A549 (cell line): ENCODE measurements around the gene HMBS. TPM values are rescaled to one million over a fixed set of nuclear protein-coding genes. Genes with fewer than 3 reads are reported as not detected.
A peak's percentile ranks its signal among the peaks of the same experiment; 100 is the strongest.
"Not testable (repeated sequence)": the region's sequence is repeated elsewhere in the genome, so short reads cannot be mapped to it uniquely, and the experiment has no call there.

Experiments
- ATAC-seq, 2 experiments: fragments of 200-7000 bp in 1 of 2; fragments of >200 bp in 1 of 2; cut with Nextera tagmentation in 1 of 2; cut with Tn5 transposase in 1 of 2; 3 replicates each; pipeline versions ENCODE4 v1.8.0 to v1.9.1; 2018 to 2020; ENCODE audit warnings: mild to moderate bottlenecking in 1 of 2, moderate library complexity in 1 of 2
- CTCF ChIA-PET: fragments of 300-600 bp; sonication (Branson Sonifier 250); formaldehyde crosslinking; extraction: SDS; loops from one replicate; lab custom pipeline; 2021; ENCODE audit warnings: antibody characterized with exemption, inconsistent platforms; lab: Yijun Ruan, JAX
- POLR2A ChIA-PET: fragments of 350-600 bp; formaldehyde crosslinking; extraction: SDS; loops from one replicate; lab custom pipeline; 2021; ENCODE audit warnings: antibody characterized with exemption, inconsistent platforms; lab: Yijun Ruan, JAX
- DNase-seq, 2 experiments: peaks; one replicate each; pipeline versions ENCODE4 v3.0.0 to v3.0.0-alpha.2; 2011 to 2016; ENCODE audit warnings: low read depth in 1 of 2, low spot score in 1 of 2
- FAIRE-seq: peaks from 2 replicates; lab custom pipeline; 2011; peaks lifted over from hg19 to GRCh38; lab: Jason Lieb, UNC
- H3K27ac ChIP-seq, 2 experiments: fragments of >200 bp; sonication (Bioruptor Twin); formaldehyde crosslinking; 3 replicates each; pipeline ENCODE4 v1.5.1; 2016 to 2017
- H3K4me1 ChIP-seq: fragments of >200 bp; sonication (Bioruptor Twin); formaldehyde crosslinking; 3 replicates; pipeline ENCODE4 v1.6.1; 2016
- H3K4me2 ChIP-seq: fragments of >200 bp; sonication (Bioruptor Twin); formaldehyde crosslinking; 3 replicates; pipeline ENCODE4 v1.6.1; 2016
- H3K4me3 ChIP-seq: fragments of >200 bp; sonication (Bioruptor Twin); formaldehyde crosslinking; 3 replicates; pipeline ENCODE4 v1.5.1; 2016
- H3K9me3 ChIP-seq: fragments of >200 bp; sonication (Bioruptor Twin); formaldehyde crosslinking; 3 replicates; pipeline ENCODE4 v1.6.1; 2016
- CHD4 ChIP-seq: fragments of 200-600 bp; sonication (generic); IDR thresholded peaks from 2 replicates; pipeline ENCODE4 v1.6.1; 2016; ENCODE audit warnings: antibody characterized with exemption, mild to moderate bottlenecking, borderline replicate concordance
- ESRRA ChIP-seq: fragments of 150-350 bp; IDR thresholded peaks from 2 replicates; pipeline ENCODE4 v1.6.1; 2014; ENCODE audit warnings: mild to moderate bottlenecking, low read length, borderline replicate concordance
- GATA3 ChIP-seq: IDR thresholded peaks from 2 replicates; pipeline ENCODE4 v1.6.1; 2012; ENCODE audit warnings: borderline replicate concordance
- JUN ChIP-seq, 2 experiments: fragments of >200 bp; sonication (Bioruptor Twin); formaldehyde crosslinking; IDR thresholded peaks; 2 replicates in 1 of 2; 3 replicates in 1 of 2; pipeline ENCODE4 v1.6.1; 2016 to 2017
- KDM5A ChIP-seq: fragments of 200-600 bp; sonication (generic); IDR thresholded peaks from 2 replicates; pipeline ENCODE4 v1.6.1; 2016; ENCODE audit warnings: antibody characterized with exemption, mild to moderate bottlenecking
- MYC ChIP-seq: IDR thresholded peaks from 2 replicates; pipeline ENCODE4 v1.6.1; 2012; ENCODE audit warnings: mild to moderate bottlenecking, inconsistent platforms, low read length, improper control_type of control experiment, borderline replicate concordance
- NR3C1 ChIP-seq: fragments of >200 bp; sonication (Bioruptor Twin); formaldehyde crosslinking; IDR thresholded peaks from 3 replicates; pipeline ENCODE4 v1.6.1; 2017
- PBX3 ChIP-seq: IDR thresholded peaks from 2 replicates; pipeline ENCODE4 v1.6.1; 2012
- PHF8 ChIP-seq: fragments of 200-600 bp; sonication (generic); IDR thresholded peaks from 2 replicates; pipeline ENCODE4 v1.6.1; 2016; ENCODE audit warnings: low read depth, mild to moderate bottlenecking, antibody characterized with exemption, moderate library complexity, borderline replicate concordance
- POLR2A ChIP-seq: IDR thresholded peaks from 2 replicates; pipeline ENCODE4 v1.6.1; 2012; ENCODE audit warnings: mild to moderate bottlenecking, low read length
- RARB ChIP-seq: fragments of 250-450 bp; sonication (Bioruptor Pico); IDR thresholded peaks from 2 replicates; pipeline ENCODE4 v1.8.0; 2021; ENCODE audit warnings: mild to moderate bottlenecking, moderate library complexity
- RFX5 ChIP-seq: fragments of 450-650 bp; IDR thresholded peaks from 2 replicates; pipeline ENCODE4 v1.7.1; 2014; ENCODE audit warnings: antibody characterized with exemption, mild to moderate bottlenecking, moderate library complexity
- SMC3 ChIP-seq: fragments of >200 bp; sonication (Bioruptor Twin); formaldehyde crosslinking; IDR thresholded peaks from 3 replicates; pipeline ENCODE4 v1.6.1; 2018; ENCODE audit warnings: inconsistent platforms
- TP53 ChIP-seq: fragments of 250-450 bp; sonication (Bioruptor Pico); IDR thresholded peaks from 2 replicates; pipeline ENCODE4 v1.5.0; 2021; ENCODE audit warnings: mild to moderate bottlenecking, moderate library complexity
- ZC3H11A ChIP-seq: fragments of 450-650 bp; IDR thresholded peaks from 2 replicates; pipeline ENCODE4 v1.6.1; 2014; ENCODE audit warnings: antibody characterized with exemption, mild to moderate bottlenecking
- ZSCAN20 ChIP-seq: fragments of 250-450 bp; sonication (Bioruptor Pico); IDR thresholded peaks from 2 replicates; pipeline ENCODE4 v1.8.0; 2022; ENCODE audit warnings: mild to moderate bottlenecking, moderate library complexity
- WGBS: methylation state at CpG from one replicate; pipeline ENCODE4 v1.1.6; 2017; ENCODE audit errors: missing lambda C conversion rate; 5-methylcytosine and 5-hydroxymethylcytosine counted together
- polyA plus RNA-seq, 4 experiments: library from polyadenylated mRNA; depleted of rRNA in 3 of 4; stranded (reverse); fragments of >200 nt; fragmentation: RNase III in 1 of 4; extraction: RNeasy Plus Mini Kit Qiagen cat#74134 plus additional on column Dnase treatment in 1 of 4; gene quantifications; 2 replicates in 3 of 4; 3 replicates in 1 of 4; pipeline ENCODE4 v1.2.3, GENCODE V29; 2011 to 2017
- TF ChIP-seq, protein P1 (sequence below): fragments of 450-650 bp; IDR thresholded peaks from 2 replicates; pipeline ENCODE4 v1.6.1; 2014; ENCODE audit warnings: antibody characterized with exemption
- TF ChIP-seq, protein P2 (sequence below): IDR thresholded peaks from 2 replicates; pipeline ENCODE4 v1.6.1; 2012; ENCODE audit warnings: low read depth, borderline replicate concordance
- TF ChIP-seq, protein P3 (sequence below): IDR thresholded peaks from 2 replicates; pipeline ENCODE4 v1.6.1; 2012
- TF ChIP-seq, protein P4 (sequence below): fragments of >200 bp; sonication (Bioruptor Twin); formaldehyde crosslinking; IDR thresholded peaks from 3 replicates; pipeline ENCODE4 v1.5.1; 2016
- TF ChIP-seq, protein P5 (sequence below): fragments of >200 bp; sonication (Bioruptor Twin); formaldehyde crosslinking; IDR thresholded peaks from 3 replicates; pipeline ENCODE4 v1.6.1; 2016

HMBS gene
- polyA plus RNA-seq, 2 of the 4 experiments (the other 2 are of a cell fraction) = 48.8 to 62.2 TPM

- H3K4me3 ChIP-seq = peak within 1 kb of the TSS; percentile 82
- DNase-seq (peak; percentile 87 to 94), ATAC-seq (peak; percentile 95 to 97), FAIRE-seq (no peak)
- WGBS = 0% methylated on average over 16 of the region's 79 CpGs
- peak within 1 kb of the TSS; percentile 95 for H3K4me2 ChIP-seq
- no peaks in the 10 kb centered on the region for H3K9me3 ChIP-seq
- ChIA-PET CTCF (interaction anchor here (0.9 to 2.6 kb wide), 10 partner anchors 9 to 265 kb away, joined by 3 to 8 read pairs (median 4); partner anchors contain the start of genes CENATAC, HMBS and VPS11), POLR2A (interaction anchor here (0.6 to 1.9 kb wide), 8 partner anchors 10 to 45 kb away, joined by 3 to 9 read pairs (median 4); partner anchors contain the start of genes DPAGT1 and VPS11)
- peaks cover 11% of the 10 kb centered on the region; the same call in 2 of the 3 replicates for H3K4me1 ChIP-seq
- TF ChIP-seq, protein P1, sequence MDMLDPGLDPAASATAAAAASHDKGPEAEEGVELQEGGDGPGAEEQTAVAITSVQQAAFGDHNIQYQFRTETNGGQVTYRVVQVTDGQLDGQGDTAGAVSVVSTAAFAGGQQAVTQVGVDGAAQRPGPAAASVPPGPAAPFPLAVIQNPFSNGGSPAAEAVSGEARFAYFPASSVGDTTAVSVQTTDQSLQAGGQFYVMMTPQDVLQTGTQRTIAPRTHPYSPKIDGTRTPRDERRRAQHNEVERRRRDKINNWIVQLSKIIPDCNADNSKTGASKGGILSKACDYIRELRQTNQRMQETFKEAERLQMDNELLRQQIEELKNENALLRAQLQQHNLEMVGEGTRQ = 0 out of 2 replicates have a peak, but pooled peaks have one; percentile 15
- TF ChIP-seq, protein P2, sequence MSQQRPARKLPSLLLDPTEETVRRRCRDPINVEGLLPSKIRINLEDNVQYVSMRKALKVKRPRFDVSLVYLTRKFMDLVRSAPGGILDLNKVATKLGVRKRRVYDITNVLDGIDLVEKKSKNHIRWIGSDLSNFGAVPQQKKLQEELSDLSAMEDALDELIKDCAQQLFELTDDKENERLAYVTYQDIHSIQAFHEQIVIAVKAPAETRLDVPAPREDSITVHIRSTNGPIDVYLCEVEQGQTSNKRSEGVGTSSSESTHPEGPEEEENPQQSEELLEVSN = 0 out of 2 replicates have a peak, but pooled peaks have one; percentile 38
- TF ChIP-seq, protein P3, sequence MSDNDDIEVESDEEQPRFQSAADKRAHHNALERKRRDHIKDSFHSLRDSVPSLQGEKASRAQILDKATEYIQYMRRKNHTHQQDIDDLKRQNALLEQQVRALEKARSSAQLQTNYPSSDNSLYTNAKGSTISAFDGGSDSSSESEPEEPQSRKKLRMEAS = peak; percentile 51; the same call in 1 of the 2 replicates
- TF ChIP-seq ZC3H11A (no peak), JUN (IDR thresholded peaks at IDR 0.05) (peak; percentile 36 to 65; a peak in 2 of 5 replicates), PHF8 (peak; percentile 47), SMC3 (no peak), RFX5 (peak; percentile 68; the same call in 1 of the 2 replicates), POLR2A (peak; percentile 71), NR3C1 (no peak)
- TF ChIP-seq, protein P4, sequence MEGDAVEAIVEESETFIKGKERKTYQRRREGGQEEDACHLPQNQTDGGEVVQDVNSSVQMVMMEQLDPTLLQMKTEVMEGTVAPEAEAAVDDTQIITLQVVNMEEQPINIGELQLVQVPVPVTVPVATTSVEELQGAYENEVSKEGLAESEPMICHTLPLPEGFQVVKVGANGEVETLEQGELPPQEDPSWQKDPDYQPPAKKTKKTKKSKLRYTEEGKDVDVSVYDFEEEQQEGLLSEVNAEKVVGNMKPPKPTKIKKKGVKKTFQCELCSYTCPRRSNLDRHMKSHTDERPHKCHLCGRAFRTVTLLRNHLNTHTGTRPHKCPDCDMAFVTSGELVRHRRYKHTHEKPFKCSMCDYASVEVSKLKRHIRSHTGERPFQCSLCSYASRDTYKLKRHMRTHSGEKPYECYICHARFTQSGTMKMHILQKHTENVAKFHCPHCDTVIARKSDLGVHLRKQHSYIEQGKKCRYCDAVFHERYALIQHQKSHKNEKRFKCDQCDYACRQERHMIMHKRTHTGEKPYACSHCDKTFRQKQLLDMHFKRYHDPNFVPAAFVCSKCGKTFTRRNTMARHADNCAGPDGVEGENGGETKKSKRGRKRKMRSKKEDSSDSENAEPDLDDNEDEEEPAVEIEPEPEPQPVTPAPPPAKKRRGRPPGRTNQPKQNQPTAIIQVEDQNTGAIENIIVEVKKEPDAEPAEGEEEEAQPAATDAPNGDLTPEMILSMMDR = no peak
- TF ChIP-seq, protein P5, sequence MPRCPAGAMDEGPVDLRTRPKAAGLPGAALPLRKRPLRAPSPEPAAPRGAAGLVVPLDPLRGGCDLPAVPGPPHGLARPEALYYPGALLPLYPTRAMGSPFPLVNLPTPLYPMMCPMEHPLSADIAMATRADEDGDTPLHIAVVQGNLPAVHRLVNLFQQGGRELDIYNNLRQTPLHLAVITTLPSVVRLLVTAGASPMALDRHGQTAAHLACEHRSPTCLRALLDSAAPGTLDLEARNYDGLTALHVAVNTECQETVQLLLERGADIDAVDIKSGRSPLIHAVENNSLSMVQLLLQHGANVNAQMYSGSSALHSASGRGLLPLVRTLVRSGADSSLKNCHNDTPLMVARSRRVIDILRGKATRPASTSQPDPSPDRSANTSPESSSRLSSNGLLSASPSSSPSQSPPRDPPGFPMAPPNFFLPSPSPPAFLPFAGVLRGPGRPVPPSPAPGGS = peak; percentile 66; the same call in 2 of the 3 replicates
- H3K27ac ChIP-seq = peak within 1 kb of the TSS; percentile 90 to 95
Observed at GRCh38 chr11:119057000-119057769, 27.5 kb upstream of the HMBS start, which contains the start of gene HYOU1. Gene HYOU1 (minus strand): TSS chr11:119057205. CDS start chr11:119056160, 1,045 bp downstream.

DNA sequence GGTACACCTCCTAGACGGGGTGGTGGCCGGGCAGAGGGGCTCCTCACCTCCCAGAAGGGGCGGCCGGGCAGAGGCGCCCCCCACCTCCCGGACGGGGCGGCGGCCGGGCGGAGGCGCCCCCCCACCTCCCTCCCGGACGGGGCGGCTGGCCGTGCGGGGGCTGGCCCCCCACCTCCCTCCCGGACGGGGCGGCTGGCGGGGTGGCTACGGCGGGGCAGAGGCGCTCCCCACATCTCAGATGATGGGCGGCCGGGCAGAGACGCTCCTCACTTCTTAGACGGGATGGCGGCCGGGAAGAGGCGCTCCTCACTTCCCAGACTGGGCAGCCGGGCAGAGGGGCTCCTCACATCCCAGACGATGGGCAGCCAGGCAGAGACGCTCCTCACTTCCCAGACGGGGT, 25.6 kb upstream of the HMBS start:
- ATAC-seq, H3K9me3 ChIP-seq, H3K27ac ChIP-seq, DNase-seq, FAIRE-seq, H3K4me2 ChIP-seq, H3K4me3 ChIP-seq, CTCF ChIA-PET, POLR2A ChIA-PET: not testable (repeated sequence)
- H3K4me1 ChIP-seq = peaks cover 18% of the 10 kb centered on the region
- WGBS = 70% methylated on average over 3 of the region's 35 CpGs

- POLR2A ChIA-PET = no interaction called here
- H3K4me1 ChIP-seq = peaks cover 12% of the 10 kb centered on the region
- H3K9me3 ChIP-seq = no peaks in the 10 kb centered on the region
- no peak overlapping the region for H3K27ac ChIP-seq
- CTCF ChIA-PET = interaction anchor here (0.6 to 1.1 kb wide), 2 partner anchors 39 to 173 kb away, joined by 3 to 5 read pairs; no protein-coding TSS in a partner anchor
- ATAC-seq (no peak), FAIRE-seq (no peak), DNase-seq (no peak)
- H3K4me3 ChIP-seq = no peak overlapping the region
- no peak overlapping the region for H3K4me2 ChIP-seq
- 88% methylated on average over 3 of the region's 3 CpGs for whole genome bisulfite sequencing
- TF ChIP-seq ZC3H11A = no peak
- no peak for TF ChIP-seq GATA3
- no peak for TF ChIP-seq ZSCAN20 (CRISPR knock-in tag)
- TF ChIP-seq RARB = no peak
- TF ChIP-seq TP53 = no peak
- TF ChIP-seq PBX3 = no peak
- TF ChIP-seq ESRRA = no peak
- TF ChIP-seq RFX5 = no peak
- TF ChIP-seq MYC = no peak
- TF ChIP-seq, protein P5 = no peak
- TF ChIP-seq JUN (IDR thresholded peaks at IDR 0.05) = no peak
- TF ChIP-seq, protein P4 = no peak
- no peak for TF ChIP-seq NR3C1
- TF ChIP-seq CHD4 = no peak
- no peak for TF ChIP-seq KDM5A
Observed at GRCh38 chr11:119061256-119061655, 23.4 kb upstream of the HMBS start.
